ENCODE results near the gene TK2.

- TF ChIP-seq ZFP3 (CRISPR knock-in tag; IDR thresholded peaks at IDR 0.05) (no peak), PPARA (CRISPR knock-in tag; IDR thresholded peaks at IDR 0.05; ENCODE audit: borderline replicate concordance) (no peak), TSHZ2 (CRISPR knock-in tag; IDR thresholded peaks at IDR 0.05) (no peak), CREB5 (CRISPR knock-in tag; IDR thresholded peaks at IDR 0.05; ENCODE audit: low read depth) (no peak), CSDC2 (CRISPR knock-in tag; IDR thresholded peaks at IDR 0.05) (no peak), ZNF70 (CRISPR knock-in tag; IDR thresholded peaks at IDR 0.05) (no peak), BACH2 (CRISPR knock-in tag; IDR thresholded peaks at IDR 0.05; ENCODE audit: borderline replicate concordance) (no peak)
These were observed 10.2 kb upstream of the TK2 start for GRCh38 chr16:66560107-66560506.

Data from SK-N-SH treated with all-trans-retinoic acid at 6 μM for 48 hours (cell line).